Neural cell (in vitro differentiated cells): ENCODE data around the gene INHBC. TPM values are rescaled to one million over a fixed set of nuclear protein-coding genes. Genes with fewer than 3 reads are reported as not detected.
"Not testable (repeated sequence)": the region's sequence is repeated elsewhere in the genome, so short reads cannot be mapped to it uniquely, and the experiment has no call there.

Source experiments
- H2AFZ ChIP-seq: fragments of 200-600, 300-800 bp; sonication (generic), shearing (Covaris generic); 2 replicates; pipeline ENCODE4 v1.6.0; 2014; ENCODE audit warnings: low read depth, mild to moderate bottlenecking, antibody characterized with exemption, low read length, moderate library complexity
- H3F3A ChIP-seq: fragments of 200-600 bp; shearing (Covaris generic); 2 replicates; pipeline ENCODE4 v1.6.1; 2016; ENCODE audit warnings: mild to moderate bottlenecking, moderate library complexity, mixed read lengths, antibody characterized with exemption, low read length; ENCODE audit not compliant: insufficient read depth, poor library complexity, severe bottlenecking
- H3K27ac ChIP-seq: fragments of 200-600, 300-800 bp; sonication (generic), shearing (Covaris generic); 2 replicates; pipeline ENCODE4 v1.5.1; 2014; ENCODE audit warnings: mild to moderate bottlenecking, low read length, moderate library complexity
- H3K27me3 ChIP-seq: fragments of 300-800, 200-600 bp; sonication (generic), shearing (Covaris generic); 2 replicates; pipeline ENCODE4 v1.6.0; 2014; ENCODE audit warnings: mild to moderate bottlenecking, low read depth, low read length, moderate library complexity; ENCODE audit not compliant: insufficient read depth
- H3K36me3 ChIP-seq: fragments of 300-800, 200-600 bp; sonication (generic), shearing (Covaris generic); 2 replicates; pipeline ENCODE4 v1.5.1; 2014; ENCODE audit warnings: mild to moderate bottlenecking, antibody characterized with exemption, low read length, moderate library complexity; ENCODE audit not compliant: insufficient read depth
- H3K4me2 ChIP-seq: fragments of 300-800, 200-600 bp; sonication (generic), shearing (Covaris generic); 2 replicates; pipeline ENCODE4 v1.6.0; 2014; ENCODE audit warnings: mild to moderate bottlenecking, low read length
- H3K4me3 ChIP-seq: fragments of 300-800, 200-600 bp; sonication (generic), shearing (Covaris generic); 2 replicates; pipeline ENCODE4 v1.5.1; 2014; ENCODE audit warnings: mild to moderate bottlenecking, low read length, moderate library complexity
- H3K79me2 ChIP-seq: fragments of 200-600 bp; shearing (Covaris generic); replicated peaks from 2 replicates; pipeline ENCODE4 v1.6.0; 2014; ENCODE audit warnings: mild to moderate bottlenecking, low read length, moderate library complexity; ENCODE audit not compliant: insufficient read depth
- H3K9ac ChIP-seq: fragments of 300-800, 200-600 bp; sonication (generic), shearing (Covaris generic); 2 replicates; pipeline ENCODE4 v1.6.1; 2016; ENCODE audit warnings: mild to moderate bottlenecking, low read length, mixed read lengths
- H3K9me2 ChIP-seq: fragments of 200-600 bp; shearing (Covaris generic); 2 replicates; pipeline ENCODE4 v1.6.1; 2016; ENCODE audit warnings: mild to moderate bottlenecking, low read length, mixed read lengths; ENCODE audit not compliant: insufficient read depth
- H3K9me3 ChIP-seq: fragments of 200-600, 300-800 bp; sonication (generic), shearing (Covaris generic); 2 replicates; pipeline ENCODE4 v1.6.1; 2016; ENCODE audit warnings: mild to moderate bottlenecking, mixed run types, low read length, moderate library complexity, mixed read lengths
- H4K20me1 ChIP-seq: fragments of 200-600 bp; shearing (Covaris generic); 2 replicates; pipeline ENCODE4 v1.6.1; 2016; ENCODE audit warnings: mild to moderate bottlenecking, mixed run types; ENCODE audit not compliant: insufficient read depth
- CTCF ChIP-seq: fragments of 450-650 bp; IDR thresholded peaks from 2 replicates; pipeline ENCODE4 v1.5.1; 2014; ENCODE audit warnings: antibody characterized with exemption, mild to moderate bottlenecking, moderate library complexity; ENCODE audit not compliant: poor library complexity, severe bottlenecking
- EP300 ChIP-seq: fragments of 450-650 bp; conservative IDR thresholded peaks from 2 replicates; pipeline ENCODE4 v1.6.1; 2014; ENCODE audit warnings: antibody characterized with exemption, mild to moderate bottlenecking, moderate library complexity; ENCODE audit not compliant: poor library complexity, severe bottlenecking
- EZH2 ChIP-seq: fragments of 200-600, 300-800 bp; shearing (Covaris generic), sonication (generic); IDR thresholded peaks from 2 replicates; pipeline ENCODE4 v1.6.1; 2014; ENCODE audit warnings: antibody characterized with exemption, low read length, borderline replicate concordance, mild to moderate bottlenecking; ENCODE audit not compliant: insufficient read depth, poor library complexity, severe bottlenecking
- MXI1 ChIP-seq: fragments of 450-650 bp; conservative IDR thresholded peaks from 2 replicates; pipeline ENCODE4 v1.6.1; 2014; ENCODE audit warnings: antibody characterized with exemption, mild to moderate bottlenecking; ENCODE audit not compliant: poor library complexity, severe bottlenecking
- POLR2AphosphoS5 ChIP-seq: IDR thresholded peaks from 2 replicates; pipeline ENCODE4 v1.6.1; 2012
- RAD21 ChIP-seq: fragments of 450-650 bp; conservative IDR thresholded peaks from 2 replicates; pipeline ENCODE4 v1.6.1; 2014; ENCODE audit warnings: antibody characterized with exemption, mild to moderate bottlenecking, moderate library complexity
- REST ChIP-seq: IDR thresholded peaks from 2 replicates; pipeline ENCODE4 v1.6.1; 2012; ENCODE audit warnings: borderline replicate concordance
- SMC3 ChIP-seq: fragments of 450-650 bp; conservative IDR thresholded peaks from 2 replicates; pipeline ENCODE4 v1.6.1; 2014; ENCODE audit warnings: antibody characterized with exemption, mild to moderate bottlenecking, moderate library complexity; ENCODE audit not compliant: poor library complexity
- TAF1 ChIP-seq: IDR thresholded peaks from 2 replicates; pipeline ENCODE4 v1.6.1; 2012; ENCODE audit warnings: low read depth
- polyA plus RNA-seq: library from polyadenylated mRNA; depleted of rRNA; stranded (reverse); fragments of >200 nt; gene quantifications from 2 replicates; pipeline ENCODE4 v1.2.3, GENCODE V29; 2014

INHBC gene
- polyA plus RNA-seq, 1 donor from 2014 or later = not detected

- Histone ChIP-seq H3K4me3 (no peak overlapping the region), H3K36me3 (no peaks in the 10 kb centered on the region), H3K9me3 (no peaks in the 10 kb centered on the region), H3K27ac (no peak overlapping the region), H4K20me1 (no peaks in the 10 kb centered on the region), H3K4me2 (no peak overlapping the region), H3K9ac (no peak overlapping the region), H3F3A (no peaks in the 10 kb centered on the region), H3K27me3 (no peaks in the 10 kb centered on the region), H3K9me2 (no peaks in the 10 kb centered on the region), H2AFZ (no peak overlapping the region), H3K79me2 (no peaks in the 10 kb centered on the region)
- TF ChIP-seq REST = no peak
- TF ChIP-seq RAD21 = no peak
- TF ChIP-seq POLR2AphosphoS5 = no peak
- no peak for TF ChIP-seq EP300
- TF ChIP-seq SMC3 = no peak
- no peak for TF ChIP-seq CTCF
- TF ChIP-seq EZH2 = no peak
- TF ChIP-seq MXI1 = no peak
- no peak for TF ChIP-seq TAF1
Observed at GRCh38 chr12:57401165-57401564, 33.4 kb upstream of the INHBC start.

- H3K4me2 ChIP-seq, H3K27ac ChIP-seq, H3K4me3 ChIP-seq, H3K79me2 ChIP-seq, H2AFZ ChIP-seq, H3K36me3 ChIP-seq, H3K9me3 ChIP-seq, H3K27me3 ChIP-seq, H4K20me1 ChIP-seq, H3F3A ChIP-seq, H3K9ac ChIP-seq, H3K9me2 ChIP-seq: not testable (repeated sequence)
Observed at GRCh38 chr12:57402156-57402555, 32.4 kb upstream of the INHBC start.

- Histone ChIP-seq H2AFZ (no peak overlapping the region), H4K20me1 (no peaks in the 10 kb centered on the region), H3K27me3 (no peaks in the 10 kb centered on the region), H3K27ac (no peak overlapping the region), H3K36me3 (no peaks in the 10 kb centered on the region), H3F3A (no peaks in the 10 kb centered on the region), H3K9me2 (no peaks in the 10 kb centered on the region), H3K4me2 (no peak overlapping the region), H3K9ac (no peak overlapping the region), H3K4me3 (no peak overlapping the region), H3K79me2 (no peaks in the 10 kb centered on the region), H3K9me3 (no peaks in the 10 kb centered on the region)
- TF ChIP-seq EZH2 (no peak), REST (no peak), POLR2AphosphoS5 (no peak)
Observed at GRCh38 chr12:57404966-57405640, 29.5 kb upstream of the INHBC start.
